ENCODE data around the gene ZSWIM5.

GRCh38 chr1:45221716-45222115, 15.3 kb upstream of the ZSWIM5 start:
- no peak for TF ChIP-seq SIN3A (IDR thresholded peaks at IDR 0.05; ENCODE audit: borderline replicate concordance, insufficient read depth, low read length)
- no peak for TF ChIP-seq POLR2AphosphoS5 (IDR thresholded peaks at IDR 0.05; ENCODE audit: low read depth, low read length)

Measured in PFSK-1 (cell line).